Right renal cortex interstitium (tissue), 3 donors: ENCODE data around the gene RBCK1. TPM values are rescaled to one million over a fixed set of nuclear protein-coding genes. Genes with fewer than 3 reads are reported as not detected.
"Not testable (repeated sequence)": the region's sequence is repeated elsewhere in the genome, so short reads cannot be mapped to it uniquely, and the experiment has no call there.

ENCODE experiments used
- DNase-seq, 3 donors: peaks; one replicate each; pipeline ENCODE4 v3.0.0-alpha.2; 2013; ENCODE audit warnings: low read depth in 3 of 3, low spot score in 2 of 3
- polyA plus RNA-seq, 3 donors: library from polyadenylated mRNA; unstranded; fragments of 120-200 nt; gene quantifications; one replicate each; pipeline ENCODE4 v1.2.1, GENCODE V29; 2013; ENCODE audit not compliant: insufficient read length in 3 of 3

The RBCK1 gene
- polyA plus RNA-seq, 3 donors: 68.3 to 74.2 (median 70.9) TPM

DNA sequence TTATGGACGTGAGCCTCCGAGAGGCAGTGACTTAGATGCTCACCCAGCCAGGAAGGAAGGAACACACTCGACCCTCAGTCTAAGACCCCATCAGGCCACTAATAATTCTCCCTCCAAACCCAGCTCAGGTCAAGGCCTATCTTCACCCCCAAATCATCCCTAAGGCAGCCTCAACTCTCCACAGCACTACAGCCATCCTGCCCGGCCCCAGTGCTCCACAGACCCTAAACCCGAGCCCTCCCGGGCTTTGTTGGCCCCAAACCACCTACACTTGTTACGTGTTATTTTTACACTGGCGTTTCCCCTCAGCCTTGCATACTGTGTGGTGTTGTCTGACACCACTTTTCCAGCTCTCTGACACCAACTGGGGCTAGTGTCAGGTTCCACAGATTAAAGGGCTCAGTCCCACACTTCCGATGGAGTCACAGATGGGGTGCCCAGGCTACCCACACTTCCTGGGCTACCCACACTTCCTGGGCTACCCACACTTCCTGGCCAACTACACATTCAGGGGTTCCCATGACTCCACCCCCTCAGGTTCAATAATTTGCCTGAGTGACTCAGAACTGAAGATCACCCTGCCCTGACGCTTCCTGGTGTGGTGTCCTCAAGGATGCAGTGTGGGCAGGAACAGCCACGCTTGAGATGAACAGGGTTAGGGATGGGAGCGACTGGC is 25.3 kb downstream of the RBCK1 start:
- no peak for DNase-seq

GRCh38 chr20:434221-434620 is 26.1 kb downstream of the RBCK1 start:
- no peak for DNase-seq

DNA sequence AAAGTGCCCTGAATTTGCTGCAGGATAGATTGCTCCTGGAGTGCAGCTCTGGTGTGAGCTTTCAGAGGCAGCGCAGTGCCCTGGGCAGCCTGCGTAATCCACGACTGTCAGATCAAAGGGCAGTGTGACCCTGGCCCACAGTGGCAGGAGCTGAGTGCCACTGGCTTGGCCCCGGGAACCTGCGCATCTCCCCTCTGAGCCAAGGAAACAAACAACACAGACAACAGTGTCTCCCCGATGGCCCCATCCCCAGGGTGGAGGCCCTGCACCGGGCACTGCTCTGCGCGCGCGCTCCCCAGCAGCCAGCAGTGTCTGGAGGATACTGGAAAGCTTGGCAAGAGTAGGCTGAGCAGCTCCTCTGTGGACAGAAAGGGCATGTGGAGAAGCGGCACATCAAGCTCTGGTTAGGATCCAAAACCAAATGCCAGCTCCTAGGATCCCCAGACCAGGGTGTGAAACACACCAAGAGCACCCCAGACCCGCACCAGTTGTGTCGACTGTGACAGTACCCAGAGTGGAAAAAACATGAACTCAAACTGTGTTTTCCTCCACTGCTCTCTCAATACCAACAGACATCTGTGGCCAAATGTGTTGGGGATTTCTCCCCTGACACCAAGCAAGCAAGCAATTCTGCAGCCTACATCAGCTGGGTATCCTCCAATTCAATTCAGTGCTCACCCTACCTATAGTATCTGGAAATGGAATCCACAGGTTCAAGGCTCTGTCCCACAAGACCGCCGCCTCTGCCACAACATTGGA is 26.7 kb downstream of the RBCK1 start:
- no peak for DNase-seq

DNA sequence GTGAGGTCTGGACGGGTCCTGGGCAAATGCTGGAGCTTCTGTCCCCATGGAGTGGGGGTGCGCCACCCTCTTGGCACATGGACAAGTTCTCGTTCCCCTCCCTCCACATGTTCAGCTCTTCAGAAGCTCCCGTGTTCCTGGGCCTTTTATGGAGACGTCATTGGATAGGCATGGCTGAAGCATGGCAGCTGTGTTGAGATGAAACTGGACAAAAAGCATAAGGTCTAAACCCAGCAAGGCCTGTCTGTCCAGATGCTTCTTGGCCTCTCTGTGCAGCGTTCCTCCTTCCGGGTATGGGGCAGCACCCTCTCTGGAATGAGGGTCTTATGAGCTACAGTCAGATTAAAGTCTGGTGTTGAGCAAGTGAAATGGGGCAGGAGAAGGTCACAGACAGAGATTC is 27.5 kb downstream of the RBCK1 start:
- DNase-seq: no peak

GRCh38 chr20:436476-436875 is 28.4 kb downstream of the RBCK1 start:
- no peak for DNase-seq

GRCh38 chr20:437787-438486 is 29.8 kb downstream of the RBCK1 start:
- no peak for DNase-seq

GRCh38 chr20:438571-439469 is 30.7 kb downstream of the RBCK1 start:
- no peak for DNase-seq

GRCh38 chr20:440148-440547 is 32.0 kb downstream of the RBCK1 start:
- no peak for DNase-seq

GRCh38 chr20:440636-441035 is 32.5 kb downstream of the RBCK1 start:
- DNase-seq: no peak

- DNase-seq: no peak
Observed at GRCh38 chr20:443223-443775, 35.2 kb downstream of the RBCK1 start.

DNA sequence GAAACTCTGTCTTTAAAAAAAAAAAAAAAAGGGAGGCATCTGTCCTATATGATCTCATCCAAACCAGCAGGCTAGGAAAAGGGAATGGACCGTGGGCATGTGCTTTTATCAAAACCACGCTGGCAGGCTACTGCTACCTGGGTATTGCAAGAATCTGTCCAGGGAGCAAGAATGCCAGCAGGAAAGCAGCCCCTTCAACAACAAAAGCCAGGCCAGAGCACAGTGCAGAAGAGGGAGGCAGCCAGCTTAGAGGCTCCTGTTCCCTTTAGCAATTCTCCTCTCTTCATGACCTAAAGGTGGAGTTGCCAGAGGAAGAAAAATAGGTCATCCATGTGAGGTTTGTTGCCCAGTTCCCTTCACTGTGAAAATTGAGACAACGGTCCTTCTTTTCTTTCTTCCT is 36.0 kb downstream of the RBCK1 start:
- DNase-seq: no peak

DNA sequence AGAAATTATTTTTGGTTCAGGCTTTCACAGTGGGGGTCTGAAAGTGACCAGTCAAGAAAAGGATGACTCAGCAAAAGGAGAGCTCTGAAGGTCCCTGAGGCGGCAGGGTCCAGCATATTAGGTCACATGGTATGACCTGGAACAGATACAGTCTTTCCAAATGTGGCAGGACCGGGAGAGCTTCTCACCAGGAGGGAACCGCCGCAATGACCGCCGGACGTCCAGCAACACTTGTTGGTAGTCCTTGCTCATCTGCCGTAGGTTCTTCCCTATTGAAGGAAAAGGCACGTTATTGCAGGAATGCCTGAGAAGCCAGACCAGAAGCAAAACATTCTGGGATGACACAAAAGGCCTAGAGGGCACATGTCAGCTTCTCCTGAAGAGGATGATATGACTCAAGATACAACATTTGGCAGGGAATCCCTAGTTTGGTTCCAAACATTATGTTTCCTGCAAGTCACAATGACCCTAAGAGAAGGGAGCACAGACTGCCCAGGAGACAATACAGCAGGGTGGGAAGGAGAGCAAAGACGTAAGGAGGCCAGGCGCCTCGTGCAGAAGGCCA is 36.8 kb downstream of the RBCK1 start:
- no peak for DNase-seq

GRCh38 chr20:445514-446336 is 37.6 kb downstream of the RBCK1 start:
- DNase-seq: no peak

DNA sequence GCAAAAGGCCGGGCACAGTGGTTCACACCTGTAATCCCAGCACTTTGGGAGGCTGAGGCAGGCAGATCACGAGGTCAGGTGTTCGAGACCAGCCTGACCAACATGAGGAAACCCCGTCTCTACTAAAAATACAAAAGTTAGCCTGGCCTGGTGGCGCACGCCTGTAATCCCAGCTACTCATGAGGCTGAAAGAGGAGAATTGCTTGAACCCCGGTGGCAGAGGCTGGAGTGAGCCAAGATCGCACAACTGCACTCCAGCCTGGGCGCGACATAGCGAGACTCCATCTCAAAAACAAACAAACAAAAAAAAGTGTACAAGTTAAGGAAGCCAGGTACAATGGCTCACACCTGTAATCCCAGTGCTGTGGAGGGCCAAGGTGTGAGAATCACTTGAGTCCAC is 43.9 kb downstream of the RBCK1 start:
- DNase-seq: not testable (repeated sequence)

DNA sequence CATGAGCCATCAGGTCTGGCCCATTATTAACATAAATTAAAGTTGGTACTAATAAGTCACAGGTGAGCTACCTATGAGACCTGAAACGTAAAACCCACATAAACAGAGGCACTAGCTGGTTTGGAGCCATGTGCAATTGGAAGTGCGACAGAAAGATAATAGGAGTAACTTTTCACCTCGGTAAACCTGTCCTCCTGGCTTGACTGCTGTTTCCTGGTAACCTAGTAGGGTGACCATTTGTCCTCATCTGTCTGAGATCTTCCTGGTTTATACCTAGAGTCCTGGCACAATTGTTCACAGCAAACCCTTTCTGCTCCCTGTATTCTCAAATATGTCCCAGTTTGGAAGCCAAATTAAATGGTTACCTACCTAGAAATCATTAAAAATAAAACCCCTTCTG is 46.9 kb downstream of the RBCK1 start:
- DNase-seq: no peak

- no peak for DNase-seq
Observed at GRCh38 chr20:458776-459175, 50.7 kb downstream of the RBCK1 start.

GRCh38 chr20:460180-460579 is 52.1 kb downstream of the RBCK1 start:
- DNase-seq: no peak

- no peak for DNase-seq
Observed at GRCh38 chr20:460707-461106, 52.6 kb downstream of the RBCK1 start.
